GM18511 (cell line): ENCODE results near the gene CENPF.

Experiments
- ATAC-seq: cut with Tn5 transposase; IDR thresholded peaks from one replicate; pipeline ENCODE4 v1.9.1; 2021; ENCODE audit warnings: mild to moderate bottlenecking, moderate library complexity; ENCODE audit not compliant: unreplicated experiment

The CENPF gene

GRCh38 chr1:214702556-214702955 lies 99.6 kb downstream of the CENPF start:
- ATAC-seq, result no peak

GRCh38 chr1:214707306-214708087 lies 104.5 kb downstream of the CENPF start:
- ATAC-seq, result no peak

- no peak for ATAC-seq
Observed at GRCh38 chr1:214708321-214708955, 105.4 kb downstream of the CENPF start.

DNA sequence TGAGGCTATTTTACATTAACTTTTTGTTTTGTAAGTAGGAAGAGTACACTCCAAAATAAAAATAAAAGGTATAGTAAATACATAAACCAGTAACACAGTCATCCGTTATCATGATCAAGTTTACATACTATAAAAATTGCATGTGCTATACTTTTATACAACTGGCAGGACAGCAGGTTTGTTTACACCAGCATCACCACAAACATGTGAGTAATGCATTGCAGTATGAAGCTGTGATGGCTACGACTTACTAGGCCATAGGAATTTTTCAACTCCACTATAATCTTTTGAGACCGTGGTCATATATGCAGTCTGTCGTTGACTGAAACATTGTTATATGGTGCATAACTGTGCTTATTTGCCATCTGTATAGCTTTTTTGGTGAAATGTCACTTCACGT lies 106.2 kb downstream of the CENPF start:
- no peak for ATAC-seq

DNA sequence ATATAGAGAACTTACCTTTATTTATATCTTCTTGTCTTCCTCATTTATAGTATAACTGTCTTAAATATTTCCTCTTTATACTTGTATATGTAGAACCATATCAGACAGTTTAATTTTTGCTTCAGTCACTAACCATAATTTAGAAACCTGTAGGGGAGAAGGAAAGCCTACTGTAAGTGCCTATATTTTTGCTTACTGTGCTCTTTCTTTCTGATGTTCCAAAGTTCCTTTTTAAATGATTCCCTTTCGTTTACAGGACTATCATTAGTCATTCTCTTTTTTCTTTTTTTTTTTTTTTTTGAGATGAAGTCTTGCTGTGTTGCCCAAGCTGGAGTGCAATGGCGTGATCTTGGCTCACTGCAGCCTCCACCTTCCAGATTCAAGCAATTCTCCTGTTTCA lies 109.7 kb downstream of the CENPF start:
- ATAC-seq, result no peak
